ENCODE measurements around the gene WDR7. TPM values are rescaled to one million over a fixed set of nuclear protein-coding genes. Genes with fewer than 3 reads are reported as not detected.

The WDR7 gene
- total RNA-seq, 1 experiment from 2014 or later, result 7.8 TPM

DNA sequence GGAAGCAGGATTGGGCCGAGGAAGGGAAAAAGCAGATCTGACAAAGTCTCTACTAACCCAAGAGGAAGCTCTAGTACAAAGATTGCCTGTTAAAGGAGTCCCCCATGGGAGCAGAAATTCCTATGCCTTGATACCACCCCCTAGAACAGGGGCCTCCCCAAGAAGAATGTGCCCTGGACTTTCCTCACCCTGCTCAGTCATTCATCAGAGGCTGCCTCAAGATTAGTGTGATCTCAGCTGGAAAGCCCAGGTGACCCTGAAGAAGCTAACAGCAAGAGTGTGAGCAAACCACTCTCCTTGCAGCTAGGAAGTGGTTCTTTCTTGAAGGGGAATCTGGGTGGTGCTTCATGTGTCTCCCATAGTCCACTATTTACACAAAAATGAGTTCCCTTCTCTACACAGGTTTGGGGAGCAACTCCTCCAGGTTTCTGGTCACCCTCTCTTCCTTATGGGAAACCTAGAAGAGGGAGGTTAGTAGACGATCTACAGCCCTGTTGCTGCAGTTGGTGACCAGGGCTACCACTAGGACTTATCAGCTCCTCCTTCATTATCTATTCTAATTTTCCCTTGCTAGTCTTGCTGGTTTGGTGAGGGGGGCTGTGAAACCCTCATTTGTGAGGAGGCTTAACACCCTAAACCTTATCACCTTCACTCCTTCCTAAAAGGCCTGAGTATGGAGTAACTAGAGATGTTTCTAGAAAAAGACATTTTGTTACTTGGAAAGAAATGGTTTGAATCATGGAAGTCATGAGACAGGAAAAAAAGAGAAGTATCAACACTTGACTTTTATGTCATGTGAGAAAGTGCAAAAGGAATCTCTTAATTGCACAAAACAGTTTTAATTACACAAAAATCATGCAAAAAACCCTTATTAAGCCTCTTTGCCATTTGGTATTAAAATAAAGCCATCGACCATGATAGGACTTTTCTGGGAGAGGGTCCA is 2.9 kb upstream of the WDR7 start:
- Histone ChIP-seq H3K36me3 (ENCODE audit: control insufficient read depth, insufficient read depth, low read length) (no peaks in the 10 kb centered on the region), H3K4me1 (no peaks in the 10 kb centered on the region), H3K4me3 (ENCODE audit: low read depth, low read length) (no peak overlapping the region), H3K9me3 (no peaks in the 10 kb centered on the region), H3K27me3 (replicated peaks; ENCODE audit: control insufficient read depth, insufficient read depth, low read length) (no peaks in the 10 kb centered on the region)
- DNase-seq, result no peak
- ChIA-PET POLR2A (no interaction called here), CTCF (no interaction called here)
- BruUV-seq (replicated peaks), result no TSS peak
- H3K27me3 Mint-ChIP-seq (ENCODE audit: insufficient read depth, unreplicated experiment), result no peaks in the 10 kb centered on the region
- peaks cover 6% of the 10 kb centered on the region for H3K4me1 Mint-ChIP-seq (ENCODE audit: low read depth, unreplicated experiment)
- no peaks in the 10 kb centered on the region for H3K9me3 Mint-ChIP-seq (ENCODE audit: unreplicated experiment)
- intact Hi-C loops (cut with micrococcal nuclease; ENCODE audit: unreplicated experiment), result no loop called here
- no peak for TF ChIP-seq CTCF (IDR thresholded peaks at IDR 0.05; ENCODE audit: insufficient read depth in 1 of 2, low read depth in 1 of 2, low read length in 1 of 2, severe bottlenecking in 1 of 2, unreplicated experiment in 1 of 2)
- H3K27ac Mint-ChIP-seq (ENCODE audit: unreplicated experiment), result no peak overlapping the region
- no peaks in the 10 kb centered on the region for H3K36me3 Mint-ChIP-seq (ENCODE audit: insufficient read depth, unreplicated experiment)
- H3K4me3 Mint-ChIP-seq (ENCODE audit: unreplicated experiment), result no peak overlapping the region

DNA sequence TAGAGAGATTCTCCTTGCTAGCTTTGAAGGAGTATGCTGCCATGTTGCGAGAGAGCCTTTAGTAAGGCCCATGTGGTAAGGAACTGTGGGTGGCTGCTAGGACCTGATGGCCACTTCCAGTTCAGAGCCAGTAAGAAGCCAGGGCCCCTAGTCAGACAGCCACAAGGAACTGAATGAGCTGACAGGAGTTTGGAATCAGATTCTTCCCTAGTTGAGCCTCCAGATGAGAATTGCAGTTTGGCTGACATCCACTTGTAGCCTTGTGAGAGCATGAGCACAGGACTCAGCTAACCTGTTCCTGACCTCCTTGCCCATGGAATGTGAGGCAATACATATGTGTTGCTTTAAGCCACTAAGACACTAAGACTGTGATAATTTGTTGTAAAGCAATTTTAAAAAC is 1.2 kb upstream of the WDR7 start:
- H3K4me3 ChIP-seq (ENCODE audit: low read depth, low read length), result no peak overlapping the region
- H3K27me3 Mint-ChIP-seq (ENCODE audit: insufficient read depth, unreplicated experiment), result no peaks in the 10 kb centered on the region

DNA sequence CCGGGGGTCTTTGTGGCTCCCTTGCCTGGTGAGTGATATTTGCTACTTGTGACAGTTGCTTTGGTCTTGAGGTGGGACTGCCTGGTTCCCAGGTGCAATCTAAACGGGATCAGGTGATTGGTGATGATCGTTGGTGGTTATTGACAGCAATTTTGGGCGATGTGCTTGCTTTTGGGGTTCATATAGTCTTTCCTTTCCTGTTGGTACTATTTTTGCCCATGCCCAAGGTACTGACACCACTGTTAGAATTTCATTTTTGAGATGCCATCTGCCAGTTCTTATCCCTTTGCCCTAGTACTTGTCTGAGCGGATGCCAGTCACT is 573 bp downstream of the WDR7 start:
- no peak for TF ChIP-seq CTCF (IDR thresholded peaks at IDR 0.05; ENCODE audit: insufficient read depth in 1 of 2, low read depth in 1 of 2, low read length in 1 of 2, severe bottlenecking in 1 of 2, unreplicated experiment in 1 of 2)
- Histone ChIP-seq H3K9me3 (no peaks in the 10 kb centered on the region), H3K27me3 (replicated peaks; ENCODE audit: control insufficient read depth, insufficient read depth, low read length) (no peaks in the 10 kb centered on the region), H3K36me3 (ENCODE audit: control insufficient read depth, insufficient read depth, low read length) (no peaks in the 10 kb centered on the region), H3K4me1 (no peaks in the 10 kb centered on the region), H3K4me3 (ENCODE audit: low read depth, low read length) (peak overlapping the region; percentile 50)
- ChIA-PET POLR2A (no interaction called here), CTCF (interaction anchor here (0.5 kb wide), 1 partner anchor 34 kb away, joined by 3 read pairs; no protein-coding TSS in a partner anchor)
- Mint-ChIP-seq H3K4me3 (ENCODE audit: unreplicated experiment) (peak overlapping the region; percentile 71), H3K27ac (ENCODE audit: unreplicated experiment) (no peak overlapping the region), H3K27me3 (ENCODE audit: insufficient read depth, unreplicated experiment) (no peaks in the 10 kb centered on the region), H3K36me3 (ENCODE audit: insufficient read depth, unreplicated experiment) (no peaks in the 10 kb centered on the region), H3K9me3 (ENCODE audit: unreplicated experiment) (no peaks in the 10 kb centered on the region), H3K4me1 (ENCODE audit: low read depth, unreplicated experiment) (peaks cover 6% of the 10 kb centered on the region)
- DNase-seq, result no peak
- intact Hi-C loops (cut with micrococcal nuclease; ENCODE audit: unreplicated experiment), result loop anchor here (1.0 kb wide), 1 partner anchor 13 kb away; the partner anchor contains the start of gene TXNL1
- TSS peak; percentile 55 for BruUV-seq (replicated peaks)

More for the DNA sequence above, 1.2 kb upstream of the WDR7 start:
- no peak overlapping the region for H3K27ac Mint-ChIP-seq (ENCODE audit: unreplicated experiment)
- CTCF ChIA-PET, result no interaction called here
- H3K9me3 Mint-ChIP-seq (ENCODE audit: unreplicated experiment), result no peaks in the 10 kb centered on the region
- H3K4me3 Mint-ChIP-seq (ENCODE audit: unreplicated experiment), result no peak overlapping the region
- peaks cover 6% of the 10 kb centered on the region for H3K4me1 Mint-ChIP-seq (ENCODE audit: low read depth, unreplicated experiment)
- Histone ChIP-seq H3K27me3 (replicated peaks; ENCODE audit: control insufficient read depth, insufficient read depth, low read length) (no peaks in the 10 kb centered on the region), H3K4me1 (no peaks in the 10 kb centered on the region), H3K36me3 (ENCODE audit: control insufficient read depth, insufficient read depth, low read length) (no peaks in the 10 kb centered on the region), H3K9me3 (no peaks in the 10 kb centered on the region)
- intact Hi-C loops (cut with micrococcal nuclease; ENCODE audit: unreplicated experiment), result no loop called here
- no peak for TF ChIP-seq CTCF (IDR thresholded peaks at IDR 0.05; ENCODE audit: insufficient read depth in 1 of 2, low read depth in 1 of 2, low read length in 1 of 2, severe bottlenecking in 1 of 2, unreplicated experiment in 1 of 2)
- POLR2A ChIA-PET, result no interaction called here
- H3K36me3 Mint-ChIP-seq (ENCODE audit: insufficient read depth, unreplicated experiment), result no peaks in the 10 kb centered on the region
- no peak for DNase-seq
- BruUV-seq (replicated peaks), result no TSS peak
